Stimulated activated CD8-positive, alpha-beta memory T cell treated with anti-CD3 and anti-CD28 coated beads, Interleukin-4, amount 100 ng/mL, for 4 hours (primary cell): Measurements from ENCODE around the gene SLC40A1.

Source experiments
- DNase-seq, 2 donors: peaks; one replicate each; pipeline ENCODE4 v3.0.0-alpha.2; 2020; ENCODE audit warnings: low read depth in 2 of 2, low spot score in 1 of 2

Gene SLC40A1

DNA sequence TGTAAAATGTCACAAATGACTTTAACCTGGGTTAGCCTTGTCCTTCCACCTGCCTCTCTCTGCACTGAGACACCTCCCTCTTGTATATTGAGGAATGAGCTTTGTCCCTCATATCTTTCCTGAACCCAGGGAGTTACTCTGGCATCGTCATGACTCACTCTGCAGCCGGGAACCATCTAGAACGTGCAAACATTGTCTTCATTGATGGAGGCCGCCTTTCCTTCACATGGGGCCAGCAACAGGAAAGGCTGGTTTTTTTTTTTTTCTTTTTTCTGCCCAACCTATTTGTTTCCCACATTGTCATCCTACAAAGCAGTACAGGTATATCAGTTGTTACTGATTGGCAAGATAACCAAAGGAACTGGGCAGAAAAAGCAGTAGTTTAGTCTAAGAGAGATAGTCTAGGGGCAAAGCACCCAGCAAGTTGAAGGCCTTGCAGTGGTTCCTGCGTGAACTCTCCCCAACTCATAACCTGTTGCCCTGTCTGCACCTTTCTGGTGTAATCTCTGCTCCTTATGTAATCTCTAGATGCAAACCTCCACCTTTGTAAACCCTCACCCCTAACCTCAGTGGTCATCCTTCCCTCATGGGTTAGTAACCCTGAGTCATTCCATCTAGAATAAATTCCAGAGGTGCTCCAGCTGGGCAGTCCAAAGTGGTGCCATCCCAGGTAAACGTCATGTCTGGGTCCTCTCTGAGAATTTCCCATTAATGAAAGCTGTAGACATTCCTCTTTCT lies 38.3 kb downstream of the SLC40A1 start:
- no peak for DNase-seq

DNA sequence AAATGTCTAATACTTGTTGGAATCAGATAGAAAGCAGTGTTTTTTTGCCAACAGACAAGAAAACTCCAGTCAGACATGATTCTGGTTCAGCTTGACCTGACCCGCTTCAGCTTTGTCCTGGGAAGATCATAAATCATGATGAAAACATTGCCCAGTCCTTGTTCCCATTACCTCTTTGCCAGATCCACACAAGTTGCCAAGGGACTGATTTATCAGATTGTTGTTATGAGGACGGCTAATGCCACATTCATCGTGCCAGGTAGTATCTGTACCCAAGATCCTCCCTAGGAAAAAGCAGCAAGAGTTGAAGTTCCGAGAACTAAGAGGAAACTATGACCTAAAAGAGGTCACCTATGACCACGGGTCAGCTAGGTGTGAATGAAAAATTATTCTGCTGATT lies 39.0 kb downstream of the SLC40A1 start:
- DNase-seq, result no peak

DNA sequence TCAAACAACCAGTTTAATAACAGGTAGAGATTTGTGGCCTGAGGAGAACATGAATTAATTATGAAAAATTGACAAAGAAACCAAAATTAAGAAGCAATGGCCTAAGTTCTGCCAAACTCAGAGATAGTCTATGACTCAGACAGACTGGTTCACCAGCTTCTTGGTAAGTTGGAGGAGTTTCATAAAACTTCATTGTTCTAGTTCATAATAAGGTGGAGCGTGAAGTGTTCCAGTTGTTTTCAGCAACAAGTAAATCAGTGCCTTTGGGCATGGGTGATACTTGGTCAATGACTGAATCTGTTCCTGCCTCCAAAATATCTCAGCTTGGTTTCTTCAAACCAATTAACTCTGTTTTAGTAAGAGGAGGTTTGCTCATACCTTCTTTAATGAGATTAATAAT lies 40.0 kb downstream of the SLC40A1 start:
- DNase-seq, result no peak

DNA sequence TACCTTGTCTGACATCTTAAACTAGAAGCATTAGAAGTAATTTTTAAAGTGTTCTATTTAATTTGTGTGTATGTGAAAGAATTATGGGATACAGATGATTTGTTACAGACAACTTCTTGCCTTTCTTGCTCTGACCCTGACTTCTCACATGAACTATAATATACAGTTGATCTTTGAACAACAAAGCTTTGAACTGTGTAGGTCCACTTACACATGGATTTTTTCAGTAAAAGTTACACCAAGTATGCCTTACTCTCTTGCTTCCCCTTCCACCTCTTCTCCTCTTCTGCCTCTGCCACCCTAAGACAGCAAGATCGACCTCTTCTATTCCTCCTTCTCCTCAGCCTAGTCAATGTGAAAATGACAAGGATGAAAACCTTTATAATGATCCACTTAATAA lies 42.2 kb downstream of the SLC40A1 start:
- no peak for DNase-seq

DNA sequence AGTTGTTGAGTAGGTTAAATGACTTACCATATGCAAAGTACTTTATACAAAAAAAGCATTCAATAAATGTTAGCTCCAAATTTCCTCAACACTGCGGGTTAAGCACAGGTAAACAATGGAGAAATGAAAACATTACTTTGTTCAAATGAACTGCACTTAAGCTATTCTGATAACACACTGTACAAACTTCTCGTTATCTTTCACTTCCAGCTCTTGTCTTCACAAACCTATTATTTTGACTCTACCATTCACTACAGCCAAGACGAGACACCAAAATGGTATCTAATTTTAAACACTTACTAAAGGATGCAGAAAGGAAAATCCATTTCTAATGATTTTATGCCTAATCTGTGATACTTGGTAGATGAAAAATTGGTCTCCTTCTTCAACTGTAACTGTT lies 43.8 kb downstream of the SLC40A1 start:
- DNase-seq, result no peak

DNA sequence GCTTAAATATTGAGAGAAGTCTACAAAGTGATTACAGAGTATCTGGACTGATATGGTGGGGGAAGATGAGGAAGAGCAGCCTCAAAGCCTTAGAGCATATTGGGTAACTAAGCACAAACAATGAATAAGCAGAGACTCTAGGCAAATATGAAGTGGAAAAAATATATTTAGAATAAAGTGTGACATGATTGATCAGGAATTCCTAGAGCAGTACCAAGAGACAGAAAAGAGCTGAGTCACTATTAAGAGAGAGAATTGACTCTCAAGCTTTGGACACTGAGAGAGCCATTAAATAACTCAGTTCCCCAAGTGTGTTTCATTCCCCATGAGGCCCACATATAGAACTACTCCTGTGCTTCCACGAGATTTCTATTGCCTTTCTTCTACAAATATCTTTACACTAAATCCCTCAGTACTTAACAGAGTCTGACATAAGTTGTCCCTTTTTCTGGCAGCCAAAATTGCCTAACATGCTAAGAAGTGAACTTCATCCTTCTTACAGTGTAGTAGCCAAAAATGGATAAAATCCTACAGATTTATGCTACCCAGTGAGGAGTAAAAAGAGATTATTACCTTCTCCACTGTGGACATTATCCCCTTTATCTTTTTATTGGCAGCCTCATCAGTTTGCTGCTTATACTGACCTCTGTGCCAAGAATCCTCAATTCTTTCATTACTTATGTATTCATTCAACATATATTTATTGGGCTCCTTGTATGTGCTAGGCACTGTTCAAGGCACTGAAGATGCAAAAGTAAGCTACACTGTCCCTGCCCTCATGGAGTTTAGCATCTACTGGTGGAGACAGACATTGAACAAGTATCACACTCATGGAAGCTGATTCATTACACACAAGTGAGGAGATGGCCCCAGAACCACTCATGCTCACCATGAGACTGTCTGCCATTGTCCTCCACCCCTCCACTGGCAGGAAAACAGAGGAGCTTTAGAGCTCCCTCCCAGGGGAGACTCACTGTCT lies 45.4 kb downstream of the SLC40A1 start:
- no peak for DNase-seq

DNA sequence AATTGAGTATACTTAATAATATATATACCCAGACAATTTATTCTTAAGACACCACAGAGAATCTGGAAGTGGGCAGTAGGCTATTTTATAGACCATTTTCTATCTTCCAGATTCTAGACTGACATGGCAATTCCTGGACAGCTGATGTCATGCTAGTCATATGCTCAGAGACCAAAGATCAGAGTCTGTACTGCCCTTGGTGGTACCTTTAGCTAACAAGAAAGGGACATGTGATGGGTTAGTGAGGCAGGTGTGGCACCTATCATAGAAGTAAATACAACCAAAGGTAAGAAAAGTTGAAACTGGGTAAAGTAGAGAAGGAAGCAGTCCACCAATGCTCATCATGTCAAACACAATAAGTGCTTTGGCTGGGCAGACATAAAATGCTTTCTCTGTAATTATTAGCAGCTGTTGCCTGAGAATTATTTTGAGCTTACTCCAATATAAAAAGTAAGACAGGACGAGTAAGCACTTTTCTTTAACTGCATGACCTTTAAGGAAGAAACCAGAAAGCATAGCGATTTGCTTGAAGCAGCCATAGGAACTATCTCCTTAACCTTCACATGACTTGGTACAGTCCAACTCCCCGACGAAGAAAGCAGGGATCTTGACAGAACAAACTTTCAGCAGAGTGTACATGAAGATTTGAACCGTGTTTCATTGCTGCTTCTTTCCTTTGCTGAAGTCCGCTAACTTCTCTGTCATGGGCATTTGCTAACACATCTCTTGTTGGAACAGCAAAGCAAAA lies 47.1 kb downstream of the SLC40A1 start:
- DNase-seq, result no peak

DNA sequence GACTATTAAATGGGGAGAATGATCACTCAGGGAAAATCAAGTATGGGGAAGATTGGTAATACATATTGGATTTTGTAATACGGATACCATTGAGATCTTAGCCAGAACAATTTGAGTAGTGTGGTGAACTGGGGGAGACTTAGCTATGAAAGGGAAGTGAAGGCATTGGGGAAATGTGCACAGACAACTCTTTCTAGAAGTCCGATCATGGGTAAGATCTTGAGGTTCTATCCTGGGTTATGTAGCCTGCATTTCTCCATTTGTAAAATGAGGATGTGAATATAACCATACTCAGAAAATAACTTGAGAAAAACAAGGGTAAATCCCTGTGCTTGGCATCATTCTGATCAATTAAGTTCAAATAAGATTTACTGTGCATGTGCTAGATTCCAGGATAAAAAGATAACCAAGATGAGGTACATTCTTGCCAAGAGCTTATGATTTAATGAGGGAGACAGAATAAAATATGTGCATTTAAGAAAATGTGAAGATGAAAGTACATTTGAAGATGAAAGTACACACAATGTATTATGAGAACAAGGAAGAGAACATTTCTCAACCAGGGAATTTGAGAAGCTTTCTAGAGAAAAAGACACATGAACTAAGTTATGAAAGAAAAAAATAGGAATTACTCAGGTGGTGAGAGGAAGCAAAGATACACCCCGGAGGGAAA lies 49.5 kb downstream of the SLC40A1 start:
- DNase-seq, result no peak

DNA sequence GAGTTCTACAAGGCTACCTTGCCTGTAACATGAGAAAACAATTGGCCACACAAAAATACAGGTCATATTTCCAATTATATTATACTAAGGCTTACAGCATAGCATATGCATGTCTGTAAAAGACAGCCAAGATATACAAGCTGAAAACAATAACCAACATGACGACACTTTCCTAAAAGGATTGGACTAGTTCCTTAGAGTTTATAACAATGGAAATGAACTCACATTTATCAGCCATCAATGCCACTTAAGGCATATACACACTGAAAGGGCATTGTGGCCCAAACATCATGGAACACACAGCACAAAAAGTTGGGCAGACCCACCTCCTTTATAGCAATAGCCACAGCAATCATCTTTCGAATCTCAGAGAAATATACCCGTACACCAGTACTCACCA lies 52.0 kb downstream of the SLC40A1 start:
- DNase-seq, result no peak

DNA sequence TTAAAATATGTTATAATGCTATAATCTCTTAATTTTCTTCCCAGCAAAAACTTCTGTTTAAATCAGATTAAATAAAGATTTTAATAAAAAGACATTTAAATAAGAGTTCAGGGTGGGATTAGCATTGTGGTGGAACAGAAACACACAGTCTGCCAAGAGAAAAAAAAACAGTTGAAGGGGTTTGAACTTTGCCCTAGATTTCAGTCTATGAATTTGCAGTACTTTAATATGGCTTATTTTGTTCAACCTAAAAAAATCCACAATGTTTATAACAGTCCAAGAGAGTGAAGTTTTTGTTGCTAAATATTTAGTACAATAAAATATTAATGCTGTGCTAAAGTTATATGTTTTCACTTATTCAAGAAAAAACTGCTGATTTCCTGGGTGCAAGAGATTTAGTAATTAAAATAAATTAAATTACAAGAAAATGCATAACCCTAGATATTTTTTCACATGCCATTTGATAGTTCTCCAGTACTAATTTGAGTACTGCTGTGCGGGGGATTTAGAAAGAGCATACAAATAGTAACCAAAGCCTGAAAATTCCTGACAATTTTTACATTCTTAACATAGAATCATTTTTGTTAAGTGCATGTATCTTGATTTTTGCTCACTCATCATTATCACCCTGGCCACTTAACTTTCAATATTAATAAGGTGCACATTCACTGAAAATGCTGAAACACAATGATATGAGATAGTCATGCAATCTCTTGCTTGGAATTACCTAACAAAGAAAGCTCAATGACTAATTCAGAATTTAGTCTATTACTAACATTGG lies 52.6 kb downstream of the SLC40A1 start:
- DNase-seq, result no peak

DNA sequence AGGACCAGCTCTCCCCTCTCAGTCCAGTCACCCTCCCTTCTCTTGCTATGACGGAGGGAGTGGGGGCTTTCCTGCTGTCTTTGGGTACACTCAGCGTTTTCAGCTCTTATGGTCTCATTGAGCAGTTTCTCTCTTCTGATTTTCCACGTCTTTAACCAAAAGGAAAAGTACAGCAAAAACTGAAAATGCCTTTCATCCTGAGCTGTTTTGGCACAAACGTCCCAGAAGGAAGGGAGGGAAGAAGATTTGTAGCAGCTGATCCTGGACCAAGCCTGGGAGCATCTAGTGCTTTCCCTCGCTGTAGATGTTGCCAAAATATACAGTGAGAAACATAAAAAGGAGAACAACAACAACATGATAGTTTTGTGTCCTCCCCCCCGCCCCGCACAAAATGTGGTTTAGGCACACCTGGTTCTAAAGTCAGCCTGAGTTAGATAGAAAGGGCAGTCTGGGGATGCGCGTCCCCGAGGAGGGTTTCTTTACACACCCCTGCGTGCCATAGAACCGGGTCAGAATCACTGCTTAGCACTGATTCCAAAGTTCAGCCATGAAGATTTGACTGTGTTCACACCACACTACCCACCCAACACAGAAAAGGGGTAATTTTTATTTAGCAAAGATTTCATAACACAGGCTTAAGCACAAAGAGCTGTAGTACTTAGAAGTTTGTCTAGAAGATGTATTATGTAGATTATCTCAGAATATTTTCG lies 53.4 kb downstream of the SLC40A1 start:
- DNase-seq, result no peak

DNA sequence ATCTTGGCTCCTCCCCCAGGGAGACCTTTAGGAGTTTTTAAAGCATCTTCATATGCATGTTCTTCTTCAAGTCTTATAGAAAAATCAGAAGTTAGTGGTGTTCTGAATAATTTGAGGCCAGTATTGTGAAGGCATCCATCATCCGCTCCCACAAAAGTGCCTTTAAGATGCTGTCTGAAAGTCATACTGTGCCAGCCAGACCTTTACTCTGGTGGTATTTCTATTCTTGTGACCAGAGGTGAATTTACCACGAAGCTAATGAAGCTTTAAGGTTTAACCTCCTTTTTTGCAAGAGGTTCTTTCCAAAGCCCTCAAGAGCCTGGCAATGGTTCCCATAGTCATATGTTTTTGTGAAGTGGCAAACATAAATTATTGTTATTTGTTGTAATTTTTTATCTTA lies 54.3 kb downstream of the SLC40A1 start:
- no peak for DNase-seq

DNA sequence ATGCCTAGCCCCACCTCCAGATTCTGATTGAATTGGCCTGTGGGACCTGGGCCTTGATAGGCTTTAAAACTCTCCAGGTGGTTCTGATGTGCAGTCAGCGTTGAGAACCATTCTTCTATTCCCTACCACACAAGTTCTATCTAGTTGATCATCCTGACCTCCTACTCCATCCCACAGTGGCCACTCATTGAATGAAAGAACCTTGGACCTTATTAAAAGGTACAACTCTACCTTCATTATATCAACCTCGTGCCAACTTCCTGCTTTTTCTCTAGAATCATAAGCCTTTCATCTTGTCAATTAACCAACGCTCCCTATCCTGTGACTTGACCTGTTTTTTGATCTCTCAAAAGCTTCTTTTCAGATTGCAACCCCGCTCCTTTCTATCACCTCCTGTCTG lies 55.8 kb downstream of the SLC40A1 start:
- DNase-seq, result no peak

DNA sequence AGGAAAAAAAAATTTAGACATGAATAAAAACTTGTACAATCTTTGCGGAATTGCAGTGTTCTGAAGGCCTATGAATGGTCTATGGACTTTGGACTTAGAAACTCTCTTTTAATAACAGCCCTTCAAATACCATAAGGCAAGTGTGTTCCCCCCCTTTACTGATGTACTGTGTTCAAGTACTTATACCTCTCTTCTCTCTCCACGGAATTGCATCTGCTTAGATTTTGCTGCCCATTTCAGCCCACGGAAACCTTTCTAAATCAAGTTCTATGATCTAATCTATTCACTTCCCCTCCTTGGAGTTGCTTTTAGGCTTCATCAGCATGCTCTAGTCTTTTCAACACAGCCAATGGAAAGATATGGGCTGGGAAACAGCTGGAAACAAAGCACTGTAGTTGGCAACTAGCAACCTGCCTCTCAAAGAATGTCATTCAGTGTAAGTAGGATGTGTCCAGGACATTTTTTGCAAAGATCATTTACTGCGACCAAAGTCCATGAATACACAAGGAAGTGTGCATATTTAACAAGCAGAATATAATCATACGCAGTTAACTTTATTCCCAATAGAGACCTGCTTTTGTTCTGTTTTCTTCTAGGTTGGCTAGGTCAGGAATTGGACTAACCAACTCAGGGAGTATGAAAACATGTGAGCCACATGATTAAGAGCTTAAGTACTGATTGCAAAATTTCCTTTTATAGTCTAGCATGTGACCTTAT lies 58.0 kb downstream of the SLC40A1 start:
- DNase-seq, result no peak

DNA sequence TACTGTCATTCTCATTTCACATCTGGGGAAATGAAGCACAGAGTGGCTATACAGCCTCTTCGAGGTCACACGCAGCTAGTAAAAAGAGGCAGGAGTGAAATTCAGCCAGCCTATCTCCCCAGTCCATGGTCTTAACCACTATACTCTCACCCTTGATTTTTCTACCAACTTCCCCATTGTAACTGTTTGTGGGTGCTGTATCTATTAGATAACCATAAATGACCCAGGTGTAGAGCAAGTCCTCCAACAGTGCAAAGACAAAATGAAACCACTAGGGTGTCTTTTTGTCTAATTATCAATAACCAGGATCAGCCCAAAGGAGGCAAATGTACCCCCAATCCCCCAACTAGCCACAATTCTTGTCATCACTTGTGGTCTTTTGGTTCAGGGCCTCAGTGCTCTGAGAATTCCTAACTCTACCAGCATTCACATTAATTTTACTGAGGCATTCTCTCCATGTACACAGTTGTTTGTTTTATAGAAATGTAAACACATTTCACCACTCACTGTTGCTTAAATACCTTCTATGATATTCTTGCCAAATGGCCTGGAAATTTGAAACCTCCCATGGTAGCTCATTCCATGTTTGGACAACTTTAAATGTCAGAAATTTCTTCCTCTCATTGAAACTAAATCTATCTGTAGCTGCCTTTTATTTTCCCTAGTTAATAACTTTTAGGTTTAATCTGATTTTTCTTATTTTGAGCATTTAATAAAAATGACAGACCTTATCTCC lies 58.7 kb downstream of the SLC40A1 start:
- no peak for DNase-seq

DNA sequence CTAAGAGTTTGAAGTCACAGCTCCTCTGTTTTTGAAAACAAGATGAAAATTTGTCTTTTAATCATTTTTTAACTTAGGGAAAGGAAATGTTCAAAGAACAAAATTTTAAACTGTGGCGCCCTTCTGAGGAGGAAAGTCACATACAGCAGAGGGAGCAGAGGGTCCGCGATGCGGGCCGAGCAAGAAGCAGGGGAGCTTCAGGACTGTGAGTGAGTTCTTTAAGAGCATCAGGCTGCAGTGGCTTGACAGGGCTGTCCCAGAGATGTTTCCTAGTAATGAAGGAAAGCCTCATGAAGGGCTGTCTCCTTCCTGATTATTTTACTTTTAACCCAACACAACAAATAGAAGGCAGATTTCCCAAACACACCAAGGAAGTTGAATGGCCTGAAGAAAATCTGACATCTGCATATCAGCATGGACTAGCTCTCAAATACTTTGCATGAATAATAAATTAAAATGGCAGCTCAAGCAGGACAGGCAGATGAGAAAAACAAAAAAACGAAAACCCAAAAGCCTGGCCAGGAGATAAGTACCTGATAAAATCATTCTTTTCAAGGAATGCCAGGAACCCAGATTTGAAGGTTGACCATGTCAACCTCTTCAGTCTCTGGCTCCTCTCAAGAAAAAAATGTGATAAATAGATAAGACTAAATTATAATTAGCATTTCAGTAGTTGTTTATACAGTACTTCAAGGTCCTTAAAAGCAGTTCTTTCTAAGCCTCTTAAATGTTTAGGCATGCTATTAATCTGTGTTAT lies 60.8 kb downstream of the SLC40A1 start:
- no peak for DNase-seq

DNA sequence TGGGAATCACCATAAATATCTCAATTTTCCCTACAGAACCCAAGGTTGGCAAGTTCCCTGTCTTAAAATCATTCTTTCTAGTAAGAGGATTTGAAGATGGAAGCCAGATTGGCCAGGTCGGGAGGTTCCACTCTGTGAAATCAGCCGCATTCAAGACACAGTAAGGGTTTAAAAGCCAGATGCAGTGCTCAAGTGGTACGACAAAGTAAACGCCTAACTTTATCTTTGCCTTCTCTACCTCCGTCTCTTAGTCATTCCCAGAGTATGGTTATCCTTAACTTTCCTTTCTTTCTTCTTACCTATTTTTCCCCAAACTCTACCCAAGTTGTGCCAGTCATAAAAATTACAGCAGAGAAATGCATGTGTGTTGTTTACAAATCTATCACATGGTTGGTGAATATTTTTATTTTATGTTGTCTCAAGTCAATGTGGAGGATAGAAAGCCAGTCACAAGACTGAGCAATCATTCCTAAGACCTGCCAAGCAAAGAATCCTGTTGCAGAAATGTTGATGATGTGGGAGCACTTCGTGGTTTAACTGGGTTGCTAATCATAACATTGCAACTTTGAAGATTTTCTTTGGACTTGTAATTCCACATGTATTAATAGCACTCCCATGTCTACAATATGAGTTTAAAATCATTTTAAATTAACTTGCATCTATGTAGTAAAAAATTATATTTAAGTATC lies 62.6 kb downstream of the SLC40A1 start:
- no peak for DNase-seq
